Gastroesophageal sphincter (tissue), 3 donors: ENCODE results near the gene NTSR1.

Experiments used
- CTCF ChIP-seq, 4 experiments: fragments of 200-600 bp in 2 of 4; fragments of 450-650 bp in 2 of 4; sonication (generic) in 1 of 4; IDR thresholded peaks; one replicate each; pipeline ENCODE4 v1.5.1; 2017 to 2019; ENCODE audit warnings: antibody characterized with exemption in 4 of 4, mild to moderate bottlenecking in 2 of 4, moderate library complexity in 2 of 4
- POLR2A ChIP-seq, 2 donors: fragments of 450-650 bp; IDR thresholded peaks; one replicate each; pipeline ENCODE4 v1.6.1; 2017; ENCODE audit warnings: antibody characterized with exemption in 2 of 2, mild to moderate bottlenecking in 2 of 2, moderate library complexity in 1 of 2
- POLR2AphosphoS5 ChIP-seq: sonication (generic); formaldehyde crosslinking; IDR thresholded peaks from one replicate; pipeline ENCODE4 v1.6.1; 2017; ENCODE audit warnings: antibody characterized with exemption

- no peak for TF ChIP-seq CTCF (IDR thresholded peaks at IDR 0.05)
- TF ChIP-seq POLR2AphosphoS5, result no peak
- no peak for TF ChIP-seq POLR2A (IDR thresholded peaks at IDR 0.05)
Measured at GRCh38 chr20:62669249-62669648, 39.4 kb upstream of the NTSR1 start.
